H1 (cell line): ENCODE measurements around the gene PTGFR. TPM values are rescaled to one million over a fixed set of nuclear protein-coding genes. Genes with fewer than 3 reads are reported as not detected.

ENCODE experiments used
- CTCF ChIA-PET: fragments of 300-600 bp; sonication (Branson Sonifier 250); formaldehyde crosslinking; loops from one replicate; lab custom pipeline; 2021; ENCODE audit not compliant: partially characterized antibody; lab: Charles Lee
- POLR2A ChIA-PET: fragments of 300-600 bp; sonication (Branson Sonifier 250); formaldehyde crosslinking; loops from one replicate; lab custom pipeline; 2021; ENCODE audit warnings: inconsistent platforms; ENCODE audit not compliant: partially characterized antibody; lab: Charles Lee
- DNase-seq, 2 experiments: peaks; one replicate each; pipeline versions ENCODE4 v3.0.0 to v3.0.0-alpha.2; 2010 to 2022; ENCODE audit warnings: low spot score in 2 of 2, low read depth in 1 of 2, mixed read lengths in 1 of 2
- FAIRE-seq: peaks from 2 replicates; lab custom pipeline; 2011; peaks lifted over from hg19 to GRCh38; lab: Jason Lieb, UNC
- H2AFZ ChIP-seq: 2 replicates; pipeline ENCODE4 v1.8.1; 2012; ENCODE audit warnings: low read length, inconsistent platforms
- H2AK5ac ChIP-seq: 2 replicates; pipeline ENCODE4 v1.6.1; 2013; ENCODE audit warnings: low read depth, low read length
- H2BK120ac ChIP-seq: replicated peaks from 2 replicates; pipeline ENCODE3; 2013; ENCODE audit warnings: low read depth, low read length, inconsistent platforms
- H2BK12ac ChIP-seq: 2 replicates; pipeline ENCODE4 v1.6.1; 2013; ENCODE audit warnings: low read depth, low read length
- H2BK15ac ChIP-seq: 2 replicates; pipeline ENCODE4 v1.6.1; 2013; ENCODE audit warnings: low read length
- H2BK20ac ChIP-seq: 2 replicates; pipeline ENCODE4 v1.6.1; 2013; ENCODE audit warnings: low read length
- H2BK5ac ChIP-seq: 2 replicates; pipeline ENCODE4 v1.6.1; 2013; ENCODE audit warnings: low read depth, low read length
- H3K14ac ChIP-seq: 2 replicates; pipeline ENCODE4 v1.6.1; 2013; ENCODE audit warnings: inconsistent platforms; ENCODE audit not compliant: insufficient read length
- H3K18ac ChIP-seq: 2 replicates; pipeline ENCODE4 v1.6.1; 2013; ENCODE audit warnings: low read length; ENCODE audit errors: extremely low read depth
- H3K23ac ChIP-seq: 2 replicates; pipeline ENCODE4 v1.6.1; 2013; ENCODE audit warnings: inconsistent platforms; ENCODE audit not compliant: insufficient read length
- H3K23me2 ChIP-seq: 2 replicates; pipeline ENCODE4 v1.6.1; 2013; ENCODE audit warnings: low read depth, low read length
- H3K27ac ChIP-seq: 2 replicates; pipeline ENCODE4 v1.6.1; 2011; ENCODE audit warnings: low read depth, low read length, inconsistent platforms
- H3K27me3 ChIP-seq, 4 experiments: replicated peaks in 1 of 4; 1 replicate in 1 of 4; 2 replicates in 3 of 4; pipeline versions ENCODE4 v1.6.1 to v1.8.1; 2011 to 2013; ENCODE audit warnings: low read length in 3 of 4, mild to moderate bottlenecking in 3 of 4, inconsistent platforms in 2 of 4, mixed read lengths in 2 of 4, moderate library complexity in 1 of 4; ENCODE audit not compliant: control insufficient read depth in 3 of 4, insufficient read depth in 3 of 4; ENCODE audit errors: extremely low read depth in 1 of 4
- H3K36me3 ChIP-seq, 4 experiments: 2 replicates each; pipeline versions ENCODE4 v1.6.1 to v1.8.1; 2011 to 2013; ENCODE audit warnings: mild to moderate bottlenecking in 4 of 4, low read length in 3 of 4, moderate library complexity in 2 of 4, control low read depth in 1 of 4, inconsistent platforms in 1 of 4; ENCODE audit not compliant: insufficient read depth in 4 of 4, control insufficient read depth in 2 of 4
- H3K4ac ChIP-seq: replicated peaks from 2 replicates; pipeline ENCODE3; 2013; ENCODE audit warnings: low read length, low read depth, mixed read lengths, inconsistent platforms; ENCODE audit not compliant: insufficient read length
- H3K4me1 ChIP-seq, 4 experiments: replicated peaks in 1 of 4; 1 replicate in 1 of 4; 2 replicates in 3 of 4; pipeline versions ENCODE4 v1.6.1 to v1.8.1; 2011 to 2013; ENCODE audit warnings: low read length in 3 of 4, inconsistent platforms in 2 of 4, mixed read lengths in 1 of 4; ENCODE audit not compliant: insufficient read depth in 4 of 4, control insufficient read depth in 3 of 4
- H3K4me2 ChIP-seq, 2 experiments: 2 replicates each; pipeline versions ENCODE4 v1.6.1 to v1.8.1; 2011 to 2013; ENCODE audit warnings: low read depth in 2 of 2, low read length in 2 of 2, control low read depth in 1 of 2, inconsistent platforms in 1 of 2, mild to moderate bottlenecking in 1 of 2; ENCODE audit not compliant: insufficient read depth in 1 of 2
- H3K4me3 ChIP-seq, 4 experiments: fragments of 200-600, 300-600 bp in 1 of 4; sonication (generic), shearing (Covaris generic), sonication (Bioruptor Twin) in 1 of 4; 2 replicates each; pipeline versions ENCODE4 v1.5.1 to v1.8.1; 2011 to 2016; ENCODE audit warnings: low read length in 4 of 4, low read depth in 3 of 4, control low read depth in 2 of 4, inconsistent platforms in 2 of 4, mild to moderate bottlenecking in 2 of 4, mixed read lengths in 1 of 4, moderate library complexity in 1 of 4; ENCODE audit not compliant: insufficient read depth in 2 of 4; ENCODE audit errors: extremely low read depth in 1 of 4
- H3K56ac ChIP-seq: replicated peaks from 2 replicates; pipeline ENCODE3; 2013; ENCODE audit warnings: low read depth, mild to moderate bottlenecking, mixed read lengths, low read length, inconsistent platforms; ENCODE audit not compliant: insufficient read length
- H3K79me1 ChIP-seq: 2 replicates; pipeline ENCODE4 v1.6.1; 2013; ENCODE audit warnings: low read depth, low read length, control low read depth
- H3K79me2 ChIP-seq, 2 experiments: 2 replicates each; pipeline versions ENCODE4 v1.6.1 to v1.8.1; 2012 to 2013; ENCODE audit warnings: low read length in 2 of 2, mild to moderate bottlenecking in 2 of 2, inconsistent platforms in 1 of 2; ENCODE audit not compliant: insufficient read depth in 2 of 2, control insufficient read depth in 1 of 2
- H3K9ac ChIP-seq, 4 experiments: replicated peaks in 1 of 4; 1 replicate in 1 of 4; 2 replicates in 3 of 4; pipeline versions ENCODE4 v1.6.1 to v1.8.1; 2011 to 2013; ENCODE audit warnings: low read depth in 3 of 4, low read length in 3 of 4, control low read depth in 2 of 4, mild to moderate bottlenecking in 2 of 4, moderate library complexity in 2 of 4, inconsistent platforms in 1 of 4; ENCODE audit errors: extremely low read depth in 1 of 4
- H3K9me3 ChIP-seq, 2 experiments: 2 replicates each; pipeline versions ENCODE4 v1.6.1 to v1.8.1; 2012 to 2013; ENCODE audit warnings: mild to moderate bottlenecking in 2 of 2, moderate library complexity in 2 of 2, control low read depth in 1 of 2, inconsistent platforms in 1 of 2, low read depth in 1 of 2, low read length in 1 of 2, mixed read lengths in 1 of 2; ENCODE audit not compliant: insufficient read depth in 2 of 2
- H4K20me1 ChIP-seq, 2 experiments: replicated peaks in 1 of 2; 2 replicates each; pipeline versions ENCODE3 to v1.8.1; 2011 to 2013; ENCODE audit warnings: inconsistent platforms in 2 of 2, low read length in 2 of 2, mild to moderate bottlenecking in 1 of 2; ENCODE audit not compliant: insufficient read depth in 2 of 2, control insufficient read depth in 1 of 2
- H4K5ac ChIP-seq: 2 replicates; pipeline ENCODE4 v1.6.1; 2013; ENCODE audit warnings: low read length, low read depth, mixed read lengths, inconsistent platforms; ENCODE audit not compliant: insufficient read length
- H4K8ac ChIP-seq: 2 replicates; pipeline ENCODE4 v1.8.0; 2013; ENCODE audit warnings: mild to moderate bottlenecking, moderate library complexity, low read length, inconsistent platforms; ENCODE audit not compliant: insufficient read depth; ENCODE audit errors: extremely low read depth
- H4K91ac ChIP-seq: replicated peaks from 2 replicates; pipeline ENCODE3; 2013; ENCODE audit warnings: low read length, mixed read lengths, inconsistent platforms; ENCODE audit not compliant: insufficient read length
- ATF2 ChIP-seq: IDR thresholded peaks from 2 replicates; pipeline ENCODE4 v1.6.1; 2012; ENCODE audit warnings: low read length, inconsistent platforms
- BCL11A ChIP-seq, 2 experiments: IDR thresholded peaks; one replicate each; pipeline ENCODE4 v1.6.1; 2011; ENCODE audit warnings: low read depth in 2 of 2, low read length in 2 of 2, mild to moderate bottlenecking in 2 of 2
- EP300 ChIP-seq, 2 experiments: IDR thresholded peaks; 1 replicate in 1 of 2; 2 replicates in 1 of 2; pipeline ENCODE4 v1.6.1; 2011 to 2012; ENCODE audit warnings: low read depth in 2 of 2, low read length in 2 of 2, mild to moderate bottlenecking in 2 of 2, borderline replicate concordance in 1 of 2, inconsistent platforms in 1 of 2, moderate library complexity in 1 of 2
- MAX ChIP-seq: IDR thresholded peaks from 2 replicates; pipeline ENCODE4 v1.6.1; 2012; ENCODE audit warnings: inconsistent platforms
- RFX5 ChIP-seq: IDR thresholded peaks from 2 replicates; pipeline ENCODE4 v1.6.1; 2011; ENCODE audit warnings: low read depth, low read length, improper control_type of control experiment, borderline replicate concordance
- RXRA ChIP-seq: IDR thresholded peaks from 2 replicates; pipeline ENCODE4 v1.6.1; 2011; ENCODE audit warnings: low read depth, mild to moderate bottlenecking, low read length, moderate library complexity; ENCODE audit not compliant: insufficient read depth
- SIN3A ChIP-seq, 2 experiments: IDR thresholded peaks in 1 of 2; conservative IDR thresholded peaks in 1 of 2; 2 replicates each; pipeline ENCODE4 v1.6.1; 2011 to 2012; ENCODE audit warnings: low read length in 2 of 2, improper control_type of control experiment in 1 of 2, low read depth in 1 of 2, mild to moderate bottlenecking in 1 of 2
- SP2 ChIP-seq: IDR thresholded peaks from 2 replicates; pipeline ENCODE4 v1.6.1; 2012; ENCODE audit warnings: mild to moderate bottlenecking, low read length, inconsistent platforms
- USF2 ChIP-seq: IDR thresholded peaks from 2 replicates; pipeline ENCODE4 v1.6.1; 2011; ENCODE audit warnings: low read length, improper control_type of control experiment
- ZNF274 ChIP-seq: IDR thresholded peaks from 2 replicates; pipeline ENCODE4 v1.7.0; 2012; ENCODE audit warnings: low read length, borderline replicate concordance; ENCODE audit errors: extremely low read depth
- WGBS, 2 experiments: shearing (Covaris generic) in 1 of 2; methylation state at CpG; one replicate each; pipeline versions ENCODE4 v1.1.6 to v1.1.7; 2013 to 2015; ENCODE audit warnings: low lambda C conversion rate in 2 of 2, mixed read lengths in 2 of 2, inconsistent platforms in 1 of 2, low coverage in 1 of 2, missing lambda C conversion rate in 1 of 2; ENCODE audit not compliant: insufficient replicate concordance in 2 of 2, insufficient coverage in 1 of 2, insufficient read length in 1 of 2; ENCODE audit errors: extremely low coverage in 1 of 2, missing lambda C conversion rate in 1 of 2; 5-methylcytosine and 5-hydroxymethylcytosine counted together
- polyA plus RNA-seq, 7 experiments: library from polyadenylated mRNA; depleted of rRNA in 3 of 7; stranded (reverse) in 5 of 7; unstranded in 2 of 7; fragments of >200 nt in 5 of 7; fragments of 200-250 nt in 2 of 7; gene quantifications; 1 replicate in 5 of 7; 2 replicates in 1 of 7; 4 replicates in 1 of 7; pipeline versions ENCODE4 v1.2.1 to v1.2.3, GENCODE V29; 2011 to 2013; ENCODE audit warnings: missing spikeins in 2 of 7, mixed read lengths in 2 of 7
- total RNA-seq: library from RNA; stranded (reverse); fragmentation: NEBNext Ultra II Directional; extraction: Animal tissue kit (Norgen Biotek cat#: 25700); gene quantifications from 2 replicates; pipeline ENCODE4 v1.2.1, GENCODE V29; 2021

The PTGFR gene
- total and polyA plus RNA-seq, 2 of the 8 experiments (the other 6 are each of a cell fraction or from before 2014, with no cell fraction given) = 0.02 TPM; not detected in 1

GRCh38 chr1:78586572-78586971, 95.8 kb downstream of the PTGFR start:
- WGBS, 2 experiments = 100% methylated on average over 1 of the region's 1 CpG; no CpG with 5 or more reads in 1 of the 2 experiments
- DNase-seq = no peak
- Histone ChIP-seq H3K23ac (no peak overlapping the region), H3K4me1 (no peaks in the 10 kb centered on the region), H4K5ac (no peak overlapping the region), H3K14ac (no peak overlapping the region), H3K9me3 (no peaks in the 10 kb centered on the region), H3K79me2 (no peaks in the 10 kb centered on the region), H3K27ac (no peak overlapping the region), H3K56ac (no peak overlapping the region), H3K9ac (no peak overlapping the region), H4K20me1 (no peaks in the 10 kb centered on the region), H3K4me2 (no peak overlapping the region), H2AFZ (no peak overlapping the region), H2BK12ac (no peak overlapping the region), H2BK15ac (no peak overlapping the region), H3K36me3 (no peaks in the 10 kb centered on the region), H4K91ac (no peak overlapping the region), H4K8ac (no peak overlapping the region), H3K4me3 (no peak overlapping the region), H3K4ac (no peak overlapping the region), H2BK120ac (no peak overlapping the region), H2BK5ac (no peak overlapping the region), H2AK5ac (no peak overlapping the region), H3K27me3 (no peaks in the 10 kb centered on the region), H2BK20ac (no peak overlapping the region), H3K18ac (no peak overlapping the region), H3K23me2 (no peaks in the 10 kb centered on the region), H3K79me1 (no peaks in the 10 kb centered on the region)
- POLR2A ChIA-PET = no interaction called here
- FAIRE-seq = no peak
- CTCF ChIA-PET = interaction anchor here (1.2 kb wide), 1 partner anchor 118 kb away, joined by 3 read pairs; no protein-coding TSS in a partner anchor
- TF ChIP-seq RXRA = no peak
- no peak for TF ChIP-seq USF2
- TF ChIP-seq EP300 (IDR thresholded peaks at IDR 0.05; ENCODE audit: borderline replicate concordance in 1 of 2, low read depth in 2 of 2, low read length in 2 of 2) = no peak
- TF ChIP-seq ATF2 = no peak
- TF ChIP-seq RFX5 = no peak
- no peak for TF ChIP-seq MAX
- TF ChIP-seq BCL11A (IDR thresholded peaks at IDR 0.05; ENCODE audit: low read depth in 2 of 2, low read length in 2 of 2) = no peak
- no peak for TF ChIP-seq SIN3A (conservative IDR thresholded peaks at IDR 0.05 in 1 of 2, IDR thresholded peaks at IDR 0.05 in 1 of 2; ENCODE audit: low read depth in 1 of 2, low read length in 2 of 2)
- no peak for TF ChIP-seq SP2
- TF ChIP-seq ZNF274 = no peak
